Gastrocnemius medialis (tissue), 4 donors: Measurements from ENCODE around the gene ELOVL3. TPM values are rescaled to one million over a fixed set of nuclear protein-coding genes. Genes with fewer than 3 reads are reported as not detected.

ENCODE experiments used
- ATAC-seq, 2 donors: fragments of 150-250 bp; one replicate each; pipeline ENCODE4 v1.9.1; 2016
- DNase-seq, 2 donors: peaks; one replicate each; pipeline ENCODE4 v3.0.0-alpha.2; 2019
- H3K27ac ChIP-seq, 4 donors: fragments of 200-600 bp; sonication (generic); 1 replicate in 1 of 4; 2 replicates in 3 of 4; pipeline ENCODE4 v1.5.1; 2016 to 2018; ENCODE audit warnings: mild to moderate bottlenecking in 2 of 4, moderate library complexity in 1 of 4
- H3K27me3 ChIP-seq, 3 donors: fragments of 200-600 bp; sonication (generic) in 2 of 3; 1 replicate in 1 of 3; 2 replicates in 2 of 3; pipeline versions ENCODE4 v1.5.1 to v1.6.0; 2016 to 2019; ENCODE audit warnings: mild to moderate bottlenecking in 1 of 3, moderate library complexity in 1 of 3
- H3K36me3 ChIP-seq, 2 donors: fragments of 200-600 bp; sonication (generic) in 1 of 2; one replicate each; pipeline ENCODE4 v1.5.1; 2017 to 2018
- H3K4me1 ChIP-seq, 2 donors: fragments of 200-600 bp; sonication (generic) in 1 of 2; one replicate each; pipeline ENCODE4 v1.5.1; 2016 to 2017; ENCODE audit warnings: mild to moderate bottlenecking in 2 of 2
- H3K4me3 ChIP-seq, 4 donors: fragments of 200-600 bp; sonication (generic) in 3 of 4; 1 replicate in 1 of 4; 2 replicates in 3 of 4; pipeline ENCODE4 v1.5.1; 2016 to 2019; ENCODE audit warnings: mild to moderate bottlenecking in 2 of 4
- H3K9me3 ChIP-seq, 3 donors: fragments of 200-600 bp; sonication (generic) in 2 of 3; 1 replicate in 1 of 3; 2 replicates in 2 of 3; pipeline ENCODE4 v1.5.1; 2016 to 2019
- POLR2A ChIP-seq, 2 donors: fragments of 450-650 bp; IDR thresholded peaks; one replicate each; pipeline ENCODE4 v1.6.1; 2017; ENCODE audit warnings: antibody characterized with exemption in 2 of 2, mild to moderate bottlenecking in 2 of 2, moderate library complexity in 2 of 2
- in situ Hi-C, 4 donors: fragments of 200-750 bp; cut with MboI; loops; one replicate each; pipeline versions ENCODE4 v1.15.0 to v1.8.0; 2017; ENCODE audit warnings: low sequenced_read_pairs in 4 of 4
- intact Hi-C: fragments of 100-400 bp; cut with DNase I; formaldehyde crosslinking; loops from one replicate; pipeline ENCODE4 v1.15.1; 2023; ENCODE audit warnings: low total_unique reads
- total RNA-seq, 4 donors: library from RNA; depleted of rRNA; stranded (reverse); fragments of >200 nt; gene quantifications; one replicate each; pipeline versions ENCODE4 v1.1.0 to v1.2.3, GENCODE V29; 2016
- TF ChIP-seq, protein P1 (sequence below), 5 experiments: fragments of 450-650 bp in 3 of 5; fragments of 200-600 bp in 2 of 5; sonication (generic) in 2 of 5; IDR thresholded peaks in 4 of 5; conservative IDR thresholded peaks in 1 of 5; 1 replicate in 4 of 5; 2 replicates in 1 of 5; pipeline ENCODE4 v1.5.1; 2016 to 2019; ENCODE audit warnings: antibody characterized with exemption in 5 of 5, mild to moderate bottlenecking in 3 of 5, moderate library complexity in 3 of 5

Gene ELOVL3
- total RNA-seq, 4 donors from 2014 or later: 0.51 TPM; not detected in 3

DNA sequence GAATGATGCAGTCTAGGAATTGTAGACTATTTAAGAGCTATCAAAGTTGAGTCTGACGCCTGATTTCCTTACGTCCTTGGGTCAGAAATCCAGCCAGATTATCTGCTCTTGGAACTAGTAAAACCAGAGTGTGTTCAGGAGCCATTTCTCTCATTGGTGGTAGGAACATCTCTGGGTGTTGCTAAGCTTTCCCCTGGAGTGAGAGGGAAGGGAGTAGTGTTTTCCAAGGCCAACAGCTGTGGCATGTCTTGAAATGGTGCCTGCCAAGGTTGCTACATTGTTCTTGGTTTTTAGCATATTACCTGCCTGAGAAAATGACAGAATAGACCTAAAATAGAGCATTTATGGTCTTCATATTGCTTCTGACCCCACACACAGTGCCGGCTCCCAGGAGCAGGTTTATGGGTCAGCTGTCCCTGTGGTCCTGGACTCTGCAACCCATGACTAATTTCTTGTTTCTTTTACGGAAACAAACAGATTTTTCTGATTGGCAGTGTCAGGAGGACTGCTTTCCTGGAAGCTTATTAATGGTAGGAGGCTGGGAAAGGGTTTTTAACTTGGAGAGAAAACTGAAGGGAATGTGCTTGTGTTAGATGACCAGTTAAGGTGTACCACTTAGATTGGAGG lies 36.8 kb downstream of the ELOVL3 start:
- H3K27me3 ChIP-seq: no peaks in the 10 kb centered on the region
- peak overlapping the region; percentile 54 to 85 (median 81) for H3K27ac ChIP-seq
- peaks cover 0 to 25% of the 10 kb centered on the region in 2 donors for H3K36me3 ChIP-seq
- DNase-seq: no peak
- no peaks in the 10 kb centered on the region for H3K9me3 ChIP-seq
- ATAC-seq: no peak
- in situ Hi-C loops (no loop called here), intact Hi-C loops (no loop called here)
- TF ChIP-seq, protein P1, sequence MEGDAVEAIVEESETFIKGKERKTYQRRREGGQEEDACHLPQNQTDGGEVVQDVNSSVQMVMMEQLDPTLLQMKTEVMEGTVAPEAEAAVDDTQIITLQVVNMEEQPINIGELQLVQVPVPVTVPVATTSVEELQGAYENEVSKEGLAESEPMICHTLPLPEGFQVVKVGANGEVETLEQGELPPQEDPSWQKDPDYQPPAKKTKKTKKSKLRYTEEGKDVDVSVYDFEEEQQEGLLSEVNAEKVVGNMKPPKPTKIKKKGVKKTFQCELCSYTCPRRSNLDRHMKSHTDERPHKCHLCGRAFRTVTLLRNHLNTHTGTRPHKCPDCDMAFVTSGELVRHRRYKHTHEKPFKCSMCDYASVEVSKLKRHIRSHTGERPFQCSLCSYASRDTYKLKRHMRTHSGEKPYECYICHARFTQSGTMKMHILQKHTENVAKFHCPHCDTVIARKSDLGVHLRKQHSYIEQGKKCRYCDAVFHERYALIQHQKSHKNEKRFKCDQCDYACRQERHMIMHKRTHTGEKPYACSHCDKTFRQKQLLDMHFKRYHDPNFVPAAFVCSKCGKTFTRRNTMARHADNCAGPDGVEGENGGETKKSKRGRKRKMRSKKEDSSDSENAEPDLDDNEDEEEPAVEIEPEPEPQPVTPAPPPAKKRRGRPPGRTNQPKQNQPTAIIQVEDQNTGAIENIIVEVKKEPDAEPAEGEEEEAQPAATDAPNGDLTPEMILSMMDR (IDR thresholded peaks at IDR 0.05 in 4 of 5, conservative IDR thresholded peaks at IDR 0.05 in 1 of 5): no peak
- no peak for TF ChIP-seq POLR2A (IDR thresholded peaks at IDR 0.05)
- no peak overlapping the region for H3K4me3 ChIP-seq
- H3K4me1 ChIP-seq: peaks cover 69 to 71% of the 10 kb centered on the region in 2 donors

DNA sequence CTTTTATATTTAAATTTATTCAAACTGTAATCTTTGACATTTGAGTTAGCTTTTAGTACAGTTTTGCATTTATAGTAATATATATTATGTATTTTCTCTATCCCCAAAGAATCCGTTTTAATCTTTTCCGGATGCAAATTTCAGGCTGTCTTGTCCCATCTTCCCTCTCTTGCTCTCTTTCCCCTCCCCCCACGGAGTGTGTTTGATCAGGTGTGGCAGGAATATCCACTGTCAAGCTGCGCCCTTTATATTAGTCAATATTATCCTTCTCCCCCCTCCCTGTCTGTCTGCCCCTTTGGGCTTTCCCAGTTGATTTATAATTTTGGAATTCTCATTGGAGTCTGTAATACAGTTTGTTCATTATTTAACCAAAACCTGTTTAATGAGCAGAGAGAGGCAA lies 38.3 kb downstream of the ELOVL3 start:
- in situ Hi-C loops: no loop called here
- H3K9me3 ChIP-seq: no peaks in the 10 kb centered on the region
- H3K27me3 ChIP-seq: no peaks in the 10 kb centered on the region
- no peak overlapping the region for H3K4me3 ChIP-seq
- H3K4me1 ChIP-seq: peaks cover 80 to 86% of the 10 kb centered on the region in 2 donors
- TF ChIP-seq POLR2A (IDR thresholded peaks at IDR 0.05): no peak
- TF ChIP-seq, protein P1 (IDR thresholded peaks at IDR 0.05 in 4 of 5, conservative IDR thresholded peaks at IDR 0.05 in 1 of 5): no peak
- peaks cover 0 to 19% of the 10 kb centered on the region in 2 donors for H3K36me3 ChIP-seq
- DNase-seq (no peak), ATAC-seq (no peak)
- intact Hi-C loops: no loop called here
- peak overlapping the region in 3 of 4 donors; percentile 82 to 85 (median 85) for H3K27ac ChIP-seq

DNA sequence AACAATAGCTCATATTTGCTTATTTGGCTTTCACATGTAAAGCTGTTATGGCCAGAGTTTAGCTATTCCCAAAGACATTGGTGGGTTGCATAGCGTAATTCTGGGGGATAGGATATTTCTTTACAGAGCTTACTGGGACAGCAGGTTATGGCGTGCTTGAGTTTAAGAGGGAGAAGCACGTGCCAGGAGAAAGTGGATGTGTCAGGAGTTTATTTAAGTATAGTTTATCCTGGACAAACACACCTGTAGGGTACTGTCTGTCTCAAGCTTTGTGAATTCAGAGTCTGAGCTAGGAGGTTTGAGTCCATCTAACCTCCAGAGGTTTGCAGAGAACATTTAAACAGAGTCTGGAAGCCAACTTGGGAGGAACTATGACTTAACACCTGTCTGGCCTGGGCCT lies 40.6 kb downstream of the ELOVL3 start:
- peaks cover 79 to 87% of the 10 kb centered on the region in 2 donors for H3K4me1 ChIP-seq
- H3K27ac ChIP-seq: peak overlapping the region; percentile 75 to 85 (median 83)
- no peak overlapping the region for H3K4me3 ChIP-seq
- in situ Hi-C loops: no loop called here
- no peaks in the 10 kb centered on the region for H3K27me3 ChIP-seq
- H3K9me3 ChIP-seq: no peaks in the 10 kb centered on the region
- no peaks in the 10 kb centered on the region for H3K36me3 ChIP-seq
- intact Hi-C loops: no loop called here
- no peak for TF ChIP-seq POLR2A (IDR thresholded peaks at IDR 0.05)
- TF ChIP-seq, protein P1 (IDR thresholded peaks at IDR 0.05 in 4 of 5, conservative IDR thresholded peaks at IDR 0.05 in 1 of 5): no peak
- ATAC-seq (peak; percentile 15 to 64), DNase-seq (no peak)

DNA sequence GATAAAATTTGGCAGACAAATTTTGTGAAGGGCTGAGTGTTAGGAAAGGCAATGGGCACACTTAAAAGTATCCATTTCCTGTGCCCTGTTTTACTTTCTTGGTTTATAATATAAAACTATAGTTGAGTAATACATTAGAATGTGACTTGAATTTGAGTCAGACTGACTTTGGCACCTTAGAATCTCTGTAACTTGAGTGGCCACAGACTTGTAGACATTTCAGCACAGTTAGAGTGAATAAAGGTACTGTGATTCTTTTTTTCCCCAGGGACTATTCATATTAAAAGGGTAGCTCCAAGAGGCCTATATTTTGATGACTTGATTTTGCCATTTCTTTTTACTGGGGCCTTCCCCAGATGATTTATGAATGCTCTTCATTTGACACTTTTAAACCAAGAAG lies 41.6 kb downstream of the ELOVL3 start:
- intact Hi-C loops (no loop called here), in situ Hi-C loops (no loop called here)
- Histone ChIP-seq H3K27ac (peak overlapping the region; percentile 75 to 85 (median 83)), H3K4me3 (no peak overlapping the region), H3K4me1 (peaks cover 79 to 82% of the 10 kb centered on the region in 2 donors), H3K36me3 (no peaks in the 10 kb centered on the region), H3K9me3 (no peaks in the 10 kb centered on the region), H3K27me3 (no peaks in the 10 kb centered on the region)
- ATAC-seq: peak; percentile 70 to 81
- DNase-seq: no peak
- TF ChIP-seq, protein P1 (IDR thresholded peaks at IDR 0.05 in 4 of 5, conservative IDR thresholded peaks at IDR 0.05 in 1 of 5): no peak
- no peak for TF ChIP-seq POLR2A (IDR thresholded peaks at IDR 0.05)
